Astrocyte (in vitro differentiated cells and primary cell): ENCODE results near the gene AFF3.

Experiments
- EZH2 ChIP-seq: IDR thresholded peaks from 2 replicates; pipeline ENCODE4 v1.6.1; 2012; ENCODE audit warnings: mild to moderate bottlenecking, low read length, inconsistent platforms; ENCODE audit not compliant: insufficient read depth
- TF ChIP-seq, protein P1 (sequence below): IDR thresholded peaks from 2 replicates; pipeline ENCODE4 v1.5.1; 2011; ENCODE audit warnings: low read depth, mild to moderate bottlenecking, inconsistent platforms, low read length, moderate library complexity; ENCODE audit not compliant: insufficient read depth

DNA sequence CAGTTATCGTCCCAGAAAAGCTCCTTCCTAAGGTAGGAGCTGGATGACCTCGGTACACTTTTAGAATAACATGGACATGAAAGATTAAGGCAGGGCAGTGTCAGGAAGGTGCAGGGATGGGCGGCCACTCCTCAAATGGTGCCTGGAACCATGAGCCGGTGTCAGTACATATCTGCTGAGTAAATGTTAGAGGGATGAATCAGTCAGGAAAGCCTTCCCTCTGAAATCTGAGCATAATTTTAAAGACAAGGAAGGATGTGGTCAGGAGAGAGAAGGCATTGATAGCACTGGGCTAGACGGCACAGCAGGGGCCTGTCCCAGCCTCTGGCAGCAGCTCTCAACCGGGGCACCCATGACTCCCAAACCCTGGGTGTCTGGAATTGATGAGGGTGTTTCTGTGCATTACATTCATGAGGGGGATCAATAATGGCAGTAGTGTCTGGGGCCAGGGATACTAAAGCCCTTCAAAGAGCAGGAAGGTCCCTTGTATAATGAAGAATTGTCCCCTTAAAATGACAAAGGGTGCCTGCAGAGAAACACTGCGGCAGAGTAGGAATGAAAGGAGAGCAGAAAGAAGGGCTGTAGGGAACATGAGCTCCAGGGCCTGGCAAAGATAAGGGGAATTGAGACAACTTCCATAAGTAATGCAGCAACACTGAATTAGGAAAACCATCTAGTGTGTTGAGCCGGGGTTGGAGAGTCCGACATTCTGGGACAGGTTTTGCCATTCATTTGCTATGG lies 490.3 kb downstream of the AFF3 start:
- TF ChIP-seq, protein P1, sequence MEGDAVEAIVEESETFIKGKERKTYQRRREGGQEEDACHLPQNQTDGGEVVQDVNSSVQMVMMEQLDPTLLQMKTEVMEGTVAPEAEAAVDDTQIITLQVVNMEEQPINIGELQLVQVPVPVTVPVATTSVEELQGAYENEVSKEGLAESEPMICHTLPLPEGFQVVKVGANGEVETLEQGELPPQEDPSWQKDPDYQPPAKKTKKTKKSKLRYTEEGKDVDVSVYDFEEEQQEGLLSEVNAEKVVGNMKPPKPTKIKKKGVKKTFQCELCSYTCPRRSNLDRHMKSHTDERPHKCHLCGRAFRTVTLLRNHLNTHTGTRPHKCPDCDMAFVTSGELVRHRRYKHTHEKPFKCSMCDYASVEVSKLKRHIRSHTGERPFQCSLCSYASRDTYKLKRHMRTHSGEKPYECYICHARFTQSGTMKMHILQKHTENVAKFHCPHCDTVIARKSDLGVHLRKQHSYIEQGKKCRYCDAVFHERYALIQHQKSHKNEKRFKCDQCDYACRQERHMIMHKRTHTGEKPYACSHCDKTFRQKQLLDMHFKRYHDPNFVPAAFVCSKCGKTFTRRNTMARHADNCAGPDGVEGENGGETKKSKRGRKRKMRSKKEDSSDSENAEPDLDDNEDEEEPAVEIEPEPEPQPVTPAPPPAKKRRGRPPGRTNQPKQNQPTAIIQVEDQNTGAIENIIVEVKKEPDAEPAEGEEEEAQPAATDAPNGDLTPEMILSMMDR = no peak
- no peak for TF ChIP-seq EZH2
